Breast epithelium (tissue), 3 donors: ENCODE measurements around the gene MON1B.

ENCODE experiments used
- POLR2A ChIP-seq: fragments of 450-650 bp; IDR thresholded peaks from one replicate; pipeline ENCODE4 v1.6.1; 2016; ENCODE audit warnings: antibody characterized with exemption, mild to moderate bottlenecking, moderate library complexity
- POLR2AphosphoS5 ChIP-seq, 3 donors: sonication (generic); formaldehyde crosslinking; IDR thresholded peaks; one replicate each; pipeline ENCODE4 v1.6.1; 2017; ENCODE audit warnings: antibody characterized with exemption in 3 of 3
- TF ChIP-seq, protein P1 (sequence below), 3 donors: fragments of 450-650 bp; IDR thresholded peaks; one replicate each; pipeline ENCODE4 v1.5.1; 2016 to 2017; ENCODE audit warnings: antibody characterized with exemption in 3 of 3, mild to moderate bottlenecking in 3 of 3, moderate library complexity in 3 of 3

DNA sequence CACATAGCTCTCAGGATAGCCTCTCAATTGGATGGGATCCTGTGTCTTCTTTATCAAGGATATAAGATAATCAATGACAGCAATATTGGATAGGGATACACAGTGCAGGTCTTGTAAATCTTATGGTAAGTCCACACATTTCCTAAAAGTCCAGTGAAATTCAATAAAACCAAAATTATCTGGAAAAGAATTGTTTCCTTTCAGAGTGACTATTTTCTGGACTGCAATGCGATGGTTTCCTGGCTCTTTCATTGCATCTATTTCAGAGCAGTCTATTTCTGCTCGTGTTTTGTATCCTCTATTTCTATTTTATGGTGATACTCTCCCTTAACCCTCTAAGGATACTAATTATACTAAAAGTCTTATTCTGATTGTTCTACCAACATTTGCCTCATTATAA lies 24.3 kb upstream of the MON1B start:
- TF ChIP-seq, protein P1, sequence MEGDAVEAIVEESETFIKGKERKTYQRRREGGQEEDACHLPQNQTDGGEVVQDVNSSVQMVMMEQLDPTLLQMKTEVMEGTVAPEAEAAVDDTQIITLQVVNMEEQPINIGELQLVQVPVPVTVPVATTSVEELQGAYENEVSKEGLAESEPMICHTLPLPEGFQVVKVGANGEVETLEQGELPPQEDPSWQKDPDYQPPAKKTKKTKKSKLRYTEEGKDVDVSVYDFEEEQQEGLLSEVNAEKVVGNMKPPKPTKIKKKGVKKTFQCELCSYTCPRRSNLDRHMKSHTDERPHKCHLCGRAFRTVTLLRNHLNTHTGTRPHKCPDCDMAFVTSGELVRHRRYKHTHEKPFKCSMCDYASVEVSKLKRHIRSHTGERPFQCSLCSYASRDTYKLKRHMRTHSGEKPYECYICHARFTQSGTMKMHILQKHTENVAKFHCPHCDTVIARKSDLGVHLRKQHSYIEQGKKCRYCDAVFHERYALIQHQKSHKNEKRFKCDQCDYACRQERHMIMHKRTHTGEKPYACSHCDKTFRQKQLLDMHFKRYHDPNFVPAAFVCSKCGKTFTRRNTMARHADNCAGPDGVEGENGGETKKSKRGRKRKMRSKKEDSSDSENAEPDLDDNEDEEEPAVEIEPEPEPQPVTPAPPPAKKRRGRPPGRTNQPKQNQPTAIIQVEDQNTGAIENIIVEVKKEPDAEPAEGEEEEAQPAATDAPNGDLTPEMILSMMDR (IDR thresholded peaks at IDR 0.05): no peak
- TF ChIP-seq POLR2A (no peak), POLR2AphosphoS5 (IDR thresholded peaks at IDR 0.05) (no peak)
